ENCODE data around the gene DYNC2H1. TPM values are rescaled to one million over a fixed set of nuclear protein-coding genes. Genes with fewer than 3 reads are reported as not detected.
"Not testable (repeated sequence)": the region's sequence is repeated elsewhere in the genome, so short reads cannot be mapped to it uniquely, and the experiment has no call there.

The DYNC2H1 gene
- total RNA-seq, 2 experiments from 2014 or later, result 3.0 to 3.2 TPM

- peaks cover 4% of the 10 kb centered on the region for H3K36me3 Mint-ChIP-seq
Measured at GRCh38 chr11:103097279-103097678, 11.9 kb upstream of the DYNC2H1 start.

GRCh38 chr11:103109818-103110388, 677 bp downstream of the DYNC2H1 start:
- H3K4me3 Mint-ChIP-seq, result peak overlapping the region; percentile 97
- H3K9me3 Mint-ChIP-seq, result no peaks in the 10 kb centered on the region
- H3K27ac Mint-ChIP-seq, result peak overlapping the region; percentile 87
- H3K27me3 Mint-ChIP-seq, result no peaks in the 10 kb centered on the region
- peaks cover 2% of the 10 kb centered on the region for H3K36me3 Mint-ChIP-seq
- H3K4me1 Mint-ChIP-seq, result peaks cover 12% of the 10 kb centered on the region
- peak; percentile 20 for DNase-seq

More at GRCh38 chr11:103097279-103097678, 11.9 kb upstream of the DYNC2H1 start:
- no peak overlapping the region for H3K27ac Mint-ChIP-seq
- H3K9me3 Mint-ChIP-seq, result no peaks in the 10 kb centered on the region
- H3K4me3 Mint-ChIP-seq, result no peak overlapping the region
- peaks cover 51% of the 10 kb centered on the region for H3K27me3 Mint-ChIP-seq
- DNase-seq, result no peak
- H3K4me1 Mint-ChIP-seq, result peaks cover 9% of the 10 kb centered on the region

- DNase-seq, result no peak
- H3K4me3 Mint-ChIP-seq, result peak overlapping the region; percentile 97
- no peak overlapping the region for H3K27ac Mint-ChIP-seq
- H3K4me1 Mint-ChIP-seq, result peaks cover 12% of the 10 kb centered on the region
- H3K27me3 Mint-ChIP-seq, result no peaks in the 10 kb centered on the region
- H3K36me3 Mint-ChIP-seq, result peaks cover 2% of the 10 kb centered on the region
- no peaks in the 10 kb centered on the region for H3K9me3 Mint-ChIP-seq
Measured at GRCh38 chr11:103110391-103110790, 1.2 kb downstream of the DYNC2H1 start.

GRCh38 chr11:103111400-103111799, 2.2 kb downstream of the DYNC2H1 start:
- H3K36me3 Mint-ChIP-seq, result peaks cover 2% of the 10 kb centered on the region
- no peak for DNase-seq
- no peak overlapping the region for H3K4me3 Mint-ChIP-seq
- no peak overlapping the region for H3K27ac Mint-ChIP-seq
- H3K9me3 Mint-ChIP-seq, result no peaks in the 10 kb centered on the region
- no peaks in the 10 kb centered on the region for H3K27me3 Mint-ChIP-seq
- H3K4me1 Mint-ChIP-seq, result peaks cover 12% of the 10 kb centered on the region

- Mint-ChIP-seq H3K4me1 (peaks cover 12% of the 10 kb centered on the region), H3K4me3 (no peak overlapping the region), H3K27me3 (no peaks in the 10 kb centered on the region), H3K9me3 (no peaks in the 10 kb centered on the region), H3K36me3 (peaks cover 2% of the 10 kb centered on the region), H3K27ac (no peak overlapping the region)
- DNase-seq, result no peak
Measured at GRCh38 chr11:103112364-103112763, 3.1 kb downstream of the DYNC2H1 start.

GRCh38 chr11:103114836-103115235, 5.6 kb downstream of the DYNC2H1 start:
- Mint-ChIP-seq H3K27ac (no peak overlapping the region), H3K4me1 (peaks cover 7% of the 10 kb centered on the region)

GRCh38 chr11:103125462-103125861, 16.2 kb downstream of the DYNC2H1 start:
- Mint-ChIP-seq H3K4me1 (no peaks in the 10 kb centered on the region), H3K36me3 (no peaks in the 10 kb centered on the region), H3K27me3 (no peaks in the 10 kb centered on the region), H3K4me3 (no peak overlapping the region), H3K27ac (no peak overlapping the region), H3K9me3 (no peaks in the 10 kb centered on the region)
- DNase-seq, result no peak

More at GRCh38 chr11:103114836-103115235, 5.6 kb downstream of the DYNC2H1 start:
- DNase-seq, result no peak
- no peak overlapping the region for H3K4me3 Mint-ChIP-seq
- H3K27me3 Mint-ChIP-seq, result no peaks in the 10 kb centered on the region
- H3K36me3 Mint-ChIP-seq, result peaks cover 2% of the 10 kb centered on the region
- H3K9me3 Mint-ChIP-seq, result no peaks in the 10 kb centered on the region

GRCh38 chr11:103141986-103142385, 32.8 kb downstream of the DYNC2H1 start:
- H3K9me3 Mint-ChIP-seq, DNase-seq, H3K27me3 Mint-ChIP-seq, H3K36me3 Mint-ChIP-seq, H3K27ac Mint-ChIP-seq, H3K4me1 Mint-ChIP-seq, H3K4me3 Mint-ChIP-seq: not testable (repeated sequence)

GRCh38 chr11:103147627-103148026, 38.4 kb downstream of the DYNC2H1 start:
- Mint-ChIP-seq H3K27ac (no peak overlapping the region), H3K9me3 (no peaks in the 10 kb centered on the region), H3K27me3 (no peaks in the 10 kb centered on the region), H3K36me3 (no peaks in the 10 kb centered on the region), H3K4me1 (no peaks in the 10 kb centered on the region), H3K4me3 (no peak overlapping the region)
- no peak for DNase-seq

- no peaks in the 10 kb centered on the region for H3K27me3 Mint-ChIP-seq
- H3K4me1 Mint-ChIP-seq, result no peaks in the 10 kb centered on the region
- H3K27ac Mint-ChIP-seq, result no peak overlapping the region
- H3K9me3 Mint-ChIP-seq, result no peaks in the 10 kb centered on the region
- H3K36me3 Mint-ChIP-seq, result no peaks in the 10 kb centered on the region
- H3K4me3 Mint-ChIP-seq, result no peak overlapping the region
- DNase-seq, result no peak
Measured at GRCh38 chr11:103157542-103157941, 48.3 kb downstream of the DYNC2H1 start.

- H3K27ac Mint-ChIP-seq, result no peak overlapping the region
- DNase-seq, result no peak
- no peaks in the 10 kb centered on the region for H3K27me3 Mint-ChIP-seq
- no peaks in the 10 kb centered on the region for H3K9me3 Mint-ChIP-seq
- H3K4me1 Mint-ChIP-seq, result no peaks in the 10 kb centered on the region
- no peaks in the 10 kb centered on the region for H3K36me3 Mint-ChIP-seq
- H3K4me3 Mint-ChIP-seq, result no peak overlapping the region
Measured at GRCh38 chr11:103164093-103164796, 55.0 kb downstream of the DYNC2H1 start.

GRCh38 chr11:103167166-103167565, 57.9 kb downstream of the DYNC2H1 start:
- Mint-ChIP-seq H3K27ac (no peak overlapping the region), H3K9me3 (no peaks in the 10 kb centered on the region), H3K27me3 (no peaks in the 10 kb centered on the region), H3K4me3 (no peak overlapping the region), H3K4me1 (no peaks in the 10 kb centered on the region), H3K36me3 (no peaks in the 10 kb centered on the region)
- DNase-seq, result no peak

- Mint-ChIP-seq H3K4me1 (no peaks in the 10 kb centered on the region), H3K4me3 (no peak overlapping the region), H3K9me3 (no peaks in the 10 kb centered on the region), H3K27ac (no peak overlapping the region), H3K27me3 (no peaks in the 10 kb centered on the region), H3K36me3 (no peaks in the 10 kb centered on the region)
- DNase-seq, result no peak
Measured at GRCh38 chr11:103170865-103171264, 61.6 kb downstream of the DYNC2H1 start.

GRCh38 chr11:103175461-103176129, 66.4 kb downstream of the DYNC2H1 start:
- Mint-ChIP-seq H3K4me1 (no peaks in the 10 kb centered on the region), H3K36me3 (no peaks in the 10 kb centered on the region), H3K27me3 (no peaks in the 10 kb centered on the region), H3K9me3 (no peaks in the 10 kb centered on the region), H3K4me3 (no peak overlapping the region), H3K27ac (no peak overlapping the region)
- DNase-seq, result no peak

GRCh38 chr11:103183981-103184611, 74.9 kb downstream of the DYNC2H1 start:
- H3K27ac Mint-ChIP-seq, result no peak overlapping the region

More at GRCh38 chr11:103183981-103184611, 74.9 kb downstream of the DYNC2H1 start:
- no peak for DNase-seq
- Mint-ChIP-seq H3K36me3 (no peaks in the 10 kb centered on the region), H3K4me3 (no peak overlapping the region), H3K4me1 (peaks cover 14% of the 10 kb centered on the region), H3K9me3 (no peaks in the 10 kb centered on the region), H3K27me3 (no peaks in the 10 kb centered on the region)
